Stomach (tissue), 4 donors: ENCODE results near the gene INIP.

Experiments
- CTCF ChIP-seq, 7 experiments: fragments of 450-650 bp in 4 of 7; fragments of 200-600 bp in 3 of 7; sonication (generic) in 3 of 7; IDR thresholded peaks; one replicate each; pipeline ENCODE4 v1.5.1; 2016 to 2019; ENCODE audit warnings: antibody characterized with exemption in 7 of 7, control low read depth in 2 of 7, mild to moderate bottlenecking in 1 of 7
- POLR2A ChIP-seq, 4 donors: fragments of 450-650 bp; IDR thresholded peaks; one replicate each; pipeline ENCODE4 v1.6.1; 2016; ENCODE audit warnings: antibody characterized with exemption in 4 of 4, control low read depth in 2 of 4, mild to moderate bottlenecking in 1 of 4, moderate library complexity in 1 of 4
- POLR2AphosphoS5 ChIP-seq, 3 donors: sonication (generic); formaldehyde crosslinking; IDR thresholded peaks; one replicate each; pipeline ENCODE4 v1.6.1; 2016; ENCODE audit warnings: antibody characterized with exemption in 3 of 3

- TF ChIP-seq CTCF (IDR thresholded peaks at IDR 0.05) (no peak), POLR2A (IDR thresholded peaks at IDR 0.05) (no peak), POLR2AphosphoS5 (IDR thresholded peaks at IDR 0.05) (no peak)
Observed at GRCh38 chr9:112663681-112664080, 54.2 kb downstream of the INIP start.
